Right lobe of liver (tissue), 6 donors: Measurements from ENCODE around the gene SLC7A5. TPM values are rescaled to one million over a fixed set of nuclear protein-coding genes. Genes with fewer than 3 reads are reported as not detected.

Experiments
- ATAC-seq, 4 donors: fragments of 200-7000 bp; cut with Tn5 transposase; one replicate each; pipeline ENCODE4 v1.9.1; 2020; ENCODE audit warnings: mild to moderate bottlenecking in 4 of 4, moderate library complexity in 4 of 4
- DNase-seq, 3 donors: peaks; one replicate each; pipeline ENCODE4 v3.0.0-alpha.2; 2020
- H3K27ac ChIP-seq, 3 donors: fragments of 200-600 bp; one replicate each; pipeline ENCODE4 v1.8.0; 2022
- H3K27me3 ChIP-seq, 2 donors: fragments of 200-600 bp; one replicate each; pipeline ENCODE4 v1.8.0; 2022
- H3K36me3 ChIP-seq, 4 donors: fragments of 200-600 bp; sonication (generic) in 1 of 4; one replicate each; pipeline versions ENCODE4 v1.5.1 to v1.8.0; 2017 to 2022; ENCODE audit warnings: control low read depth in 1 of 4
- H3K4me1 ChIP-seq, 4 donors: fragments of 200-600 bp; sonication (generic) in 1 of 4; one replicate each; pipeline versions ENCODE4 v1.5.1 to v1.8.0; 2017 to 2022; ENCODE audit warnings: control low read depth in 1 of 4
- H3K4me3 ChIP-seq, 3 donors: fragments of 200-600 bp; one replicate each; pipeline ENCODE4 v1.8.0; 2022
- H3K9me3 ChIP-seq, 4 donors: fragments of 200-600 bp; sonication (generic) in 1 of 4; one replicate each; pipeline versions ENCODE4 v1.5.1 to v1.8.0; 2017 to 2022; ENCODE audit warnings: control low read depth in 1 of 4
- POLR2A ChIP-seq: fragments of 450-650 bp; IDR thresholded peaks from one replicate; pipeline ENCODE4 v1.6.1; 2017; ENCODE audit warnings: antibody characterized with exemption, mild to moderate bottlenecking
- WGBS: methylation state at CpG from one replicate; pipeline ENCODE4 v1.1.6; 2018; ENCODE audit warnings: low coverage, low lambda C conversion rate; ENCODE audit not compliant: insufficient coverage; ENCODE audit errors: missing lambda C conversion rate; 5-methylcytosine and 5-hydroxymethylcytosine counted together
- intact Hi-C, 2 donors: fragments of 100-400 bp; cut with DNase I; formaldehyde crosslinking; loops; one replicate each; pipeline versions ENCODE4 v1.11.2 to v1.14.1; 2022
- total RNA-seq, 6 experiments: library from RNA; depleted of rRNA in 2 of 6; stranded (reverse); fragments of >200 nt in 2 of 6; fragmentation: NEBNext Ultra II Directional in 3 of 6; extraction: Animal tissue kit (Norgen Biotek cat#: 25700) in 3 of 6; gene quantifications; one replicate each; pipeline versions ENCODE4 v1.1.0 to v1.2.4, GENCODE V29; 2016 to 2023
- TF ChIP-seq, protein P1 (sequence below), 4 donors: fragments of 200-600 bp in 3 of 4; fragments of 450-650 bp in 1 of 4; IDR thresholded peaks; one replicate each; pipeline versions ENCODE4 v1.5.1 to v1.8.0; 2016 to 2022; ENCODE audit warnings: antibody characterized with exemption in 4 of 4, mild to moderate bottlenecking in 2 of 4
- donor health status: DM: no; HTN: yes; CAD: no.
- donor health status: DM: no; HTN: no; CAD: no.
- donor health status: DM: no; HTN: no; CAD: no.
- donor health status: DM: no; HTN: yes; CAD: no.
- donor health status: DM: no; HTN: yes; CAD: no.

Gene SLC7A5
- total RNA-seq, 6 experiments from 2014 or later: 7.0 to 16.3 (median 12.4) TPM

DNA sequence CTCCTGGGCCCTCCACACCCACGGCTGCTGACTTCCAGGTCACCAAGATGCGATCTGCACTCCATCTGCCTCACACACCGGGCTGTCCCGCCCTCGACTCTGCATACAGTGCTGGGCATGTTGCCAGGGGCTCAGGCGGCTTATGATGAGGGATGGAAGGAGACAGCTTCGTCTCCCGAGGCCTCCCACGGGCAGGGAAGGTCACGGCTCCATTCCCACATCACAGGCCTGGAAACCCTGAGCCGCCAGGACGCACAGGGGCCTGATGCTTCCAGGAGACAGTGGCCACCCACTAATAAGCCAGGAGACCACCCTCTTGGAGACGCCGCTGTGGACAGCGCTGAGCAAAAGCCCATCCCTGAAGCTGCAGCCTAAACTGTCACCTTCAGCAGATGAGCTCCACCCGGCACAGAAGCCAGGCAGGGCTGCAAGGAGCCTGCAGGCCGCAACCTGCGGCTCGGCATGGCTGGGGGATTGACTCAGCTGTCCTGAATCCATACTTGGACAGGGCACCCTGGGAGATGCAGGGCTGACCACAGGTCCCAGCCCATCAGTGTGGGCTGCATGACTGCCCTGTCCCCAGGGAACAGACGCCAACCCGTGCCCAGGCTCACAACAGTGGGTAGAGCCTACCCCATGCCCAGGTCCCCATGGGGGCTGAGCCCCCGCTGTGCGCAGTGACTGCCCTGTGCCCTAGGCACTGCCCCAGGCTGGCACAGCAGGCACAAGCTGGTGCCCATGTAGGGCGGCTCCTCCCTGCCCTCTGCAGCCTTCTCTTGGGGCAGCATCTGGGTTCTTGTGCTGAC lies 34.4 kb downstream of the SLC7A5 start:
- ATAC-seq: no peak
- peaks cover 0 to 10% (median 3%) of the 10 kb centered on the region in 4 donors for H3K4me1 ChIP-seq
- peaks cover 0 to 60% (median 17%) of the 10 kb centered on the region in 4 donors for H3K36me3 ChIP-seq
- no peaks in the 10 kb centered on the region for H3K27me3 ChIP-seq
- no peak overlapping the region for H3K4me3 ChIP-seq
- no peaks in the 10 kb centered on the region for H3K9me3 ChIP-seq
- intact Hi-C loops: loop anchor here in 1 of 2 donors (10.0 kb wide), 1 partner anchor 50 kb away; no protein-coding TSS in a partner anchor
- DNase-seq: peak in 1 of 3 donors; percentile 66
- TF ChIP-seq POLR2A: no peak
- TF ChIP-seq, protein P1, sequence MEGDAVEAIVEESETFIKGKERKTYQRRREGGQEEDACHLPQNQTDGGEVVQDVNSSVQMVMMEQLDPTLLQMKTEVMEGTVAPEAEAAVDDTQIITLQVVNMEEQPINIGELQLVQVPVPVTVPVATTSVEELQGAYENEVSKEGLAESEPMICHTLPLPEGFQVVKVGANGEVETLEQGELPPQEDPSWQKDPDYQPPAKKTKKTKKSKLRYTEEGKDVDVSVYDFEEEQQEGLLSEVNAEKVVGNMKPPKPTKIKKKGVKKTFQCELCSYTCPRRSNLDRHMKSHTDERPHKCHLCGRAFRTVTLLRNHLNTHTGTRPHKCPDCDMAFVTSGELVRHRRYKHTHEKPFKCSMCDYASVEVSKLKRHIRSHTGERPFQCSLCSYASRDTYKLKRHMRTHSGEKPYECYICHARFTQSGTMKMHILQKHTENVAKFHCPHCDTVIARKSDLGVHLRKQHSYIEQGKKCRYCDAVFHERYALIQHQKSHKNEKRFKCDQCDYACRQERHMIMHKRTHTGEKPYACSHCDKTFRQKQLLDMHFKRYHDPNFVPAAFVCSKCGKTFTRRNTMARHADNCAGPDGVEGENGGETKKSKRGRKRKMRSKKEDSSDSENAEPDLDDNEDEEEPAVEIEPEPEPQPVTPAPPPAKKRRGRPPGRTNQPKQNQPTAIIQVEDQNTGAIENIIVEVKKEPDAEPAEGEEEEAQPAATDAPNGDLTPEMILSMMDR (IDR thresholded peaks at IDR 0.05): no peak
- WGBS: 80% methylated on average over 1 of the region's 24 CpGs
- peak overlapping the region in 1 of 3 donors; percentile 13 for H3K27ac ChIP-seq

DNA sequence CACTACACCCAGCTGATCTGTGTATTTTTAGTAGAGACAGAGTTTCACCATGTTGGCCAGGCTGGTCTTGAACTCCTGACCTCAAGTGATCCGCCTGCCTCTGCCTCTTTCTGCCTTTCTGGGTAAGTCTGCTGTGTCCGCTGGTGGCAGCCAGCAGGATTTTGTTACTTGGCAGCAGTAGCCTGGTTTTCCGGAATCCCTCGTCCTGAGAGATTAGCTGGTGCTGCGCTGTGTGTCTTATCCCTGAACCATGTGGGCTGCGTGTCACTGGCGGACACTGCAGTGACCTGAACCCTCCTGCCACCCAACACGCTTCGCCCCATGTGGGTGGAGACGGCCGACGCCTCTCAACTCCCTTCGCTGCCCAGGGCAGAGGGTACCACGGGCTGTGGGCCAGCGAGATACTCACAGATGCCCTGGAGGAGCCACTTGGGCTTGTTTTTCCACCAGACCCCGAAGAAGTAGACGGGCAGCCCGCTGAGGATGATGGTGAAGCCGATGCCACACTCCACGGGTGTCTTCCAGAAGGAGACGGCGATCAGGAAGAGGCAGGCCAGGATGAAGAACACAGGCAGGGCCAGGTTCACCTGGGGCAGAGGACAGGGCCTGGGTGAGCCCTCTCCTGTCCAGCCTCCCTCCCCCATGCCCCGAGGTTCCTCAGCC lies 35.2 kb downstream of the SLC7A5 start:
- peaks cover 0 to 8% (median 2%) of the 10 kb centered on the region in 4 donors for H3K4me1 ChIP-seq
- TF ChIP-seq, protein P1 (IDR thresholded peaks at IDR 0.05): no peak
- TF ChIP-seq POLR2A: no peak
- H3K27me3 ChIP-seq: no peaks in the 10 kb centered on the region
- no peak for ATAC-seq
- H3K36me3 ChIP-seq: peaks cover 0 to 60% (median 17%) of the 10 kb centered on the region in 4 donors
- no peak overlapping the region for H3K27ac ChIP-seq
- DNase-seq: peak in 1 of 3 donors; percentile 53
- no peak overlapping the region for H3K4me3 ChIP-seq
- WGBS: no CpG with 5 or more reads among the region's 23 CpGs
- no peaks in the 10 kb centered on the region for H3K9me3 ChIP-seq
- intact Hi-C loops: loop anchor here in 1 of 2 donors (10.0 kb wide), 1 partner anchor 49 kb away; no protein-coding TSS in a partner anchor

DNA sequence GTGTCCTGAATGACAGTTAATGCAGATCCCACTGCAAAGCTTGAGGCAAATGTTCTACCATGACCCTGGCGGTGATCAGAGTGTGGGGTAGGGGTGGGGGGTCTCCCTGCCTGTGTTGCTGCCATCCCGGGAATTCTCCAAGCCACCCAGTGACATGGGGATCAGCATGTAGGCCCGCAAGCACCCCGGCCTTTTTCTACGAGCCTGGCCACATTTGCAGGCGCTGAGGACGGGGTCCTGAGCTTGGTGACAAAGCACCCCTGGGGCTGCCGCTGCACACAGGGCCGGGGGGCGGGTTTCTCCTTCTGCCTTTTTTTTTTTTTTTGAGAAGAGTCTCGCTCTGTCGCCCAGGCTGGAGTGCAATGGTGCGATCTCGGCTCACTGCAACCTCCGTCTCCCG lies 35.8 kb downstream of the SLC7A5 start:
- H3K36me3 ChIP-seq: peaks cover 0 to 60% (median 17%) of the 10 kb centered on the region in 4 donors

More for the DNA sequence above, 35.8 kb downstream of the SLC7A5 start:
- intact Hi-C loops: loop anchor here in 1 of 2 donors (10.0 kb wide), 1 partner anchor 49 kb away; no protein-coding TSS in a partner anchor
- TF ChIP-seq, protein P1 (IDR thresholded peaks at IDR 0.05): no peak
- TF ChIP-seq POLR2A: no peak
- 90% methylated on average over 8 of the region's 16 CpGs for WGBS
- no peak overlapping the region for H3K4me3 ChIP-seq
- no peaks in the 10 kb centered on the region for H3K27me3 ChIP-seq
- no peak overlapping the region for H3K27ac ChIP-seq
- ATAC-seq (no peak), DNase-seq (no peak)
- peaks cover 0 to 8% (median 2%) of the 10 kb centered on the region in 4 donors for H3K4me1 ChIP-seq
- H3K9me3 ChIP-seq: no peaks in the 10 kb centered on the region
